Upper lobe of right lung (tissue), 1 donor: ENCODE data around the gene STX2. TPM values are rescaled to one million over a fixed set of nuclear protein-coding genes. Genes with fewer than 3 reads are reported as not detected.

Experiments
- ATAC-seq: fragments of 200-7000 bp; cut with Tn5 transposase; one replicate; pipeline ENCODE4 v1.9.1; 2020; ENCODE audit warnings: mild to moderate bottlenecking, moderate library complexity
- DNase-seq: peaks from one replicate; pipeline ENCODE4 v3.0.0-alpha.2; 2020
- H3K27ac ChIP-seq: fragments of 200-600 bp; one replicate; pipeline ENCODE4 v1.8.0; 2022
- H3K27me3 ChIP-seq: fragments of 200-600 bp; one replicate; pipeline ENCODE4 v1.8.0; 2022; ENCODE audit warnings: mild to moderate bottlenecking
- H3K36me3 ChIP-seq: fragments of 200-600 bp; one replicate; pipeline ENCODE4 v1.8.0; 2022
- H3K4me1 ChIP-seq: fragments of 200-600 bp; one replicate; pipeline ENCODE4 v1.8.0; 2022
- H3K4me3 ChIP-seq: fragments of 200-600 bp; one replicate; pipeline ENCODE4 v1.8.0; 2022; ENCODE audit warnings: mild to moderate bottlenecking
- H3K9me3 ChIP-seq: fragments of 200-600 bp; one replicate; pipeline ENCODE4 v1.8.0; 2022
- intact Hi-C: fragments of 100-400 bp; cut with DNase I; formaldehyde crosslinking; loops from one replicate; pipeline ENCODE4 v1.11.0; 2022
- total RNA-seq: library from RNA; stranded (reverse); fragmentation: NEBNext Ultra II Directional; extraction: Animal tissue kit (Norgen Biotek cat#: 25700); gene quantifications from one replicate; pipeline ENCODE4 v1.2.1, GENCODE V29; 2021
- TF ChIP-seq, protein P1 (sequence below): fragments of 200-600 bp; IDR thresholded peaks from one replicate; pipeline ENCODE4 v1.8.0; 2022; ENCODE audit warnings: antibody characterized with exemption
- donor health status: DM: no; HTN: yes; CAD: no; lungs with severe emphysema.

Gene STX2
- total RNA-seq, 1 donor from 2014 or later, result 23.6 TPM

DNA sequence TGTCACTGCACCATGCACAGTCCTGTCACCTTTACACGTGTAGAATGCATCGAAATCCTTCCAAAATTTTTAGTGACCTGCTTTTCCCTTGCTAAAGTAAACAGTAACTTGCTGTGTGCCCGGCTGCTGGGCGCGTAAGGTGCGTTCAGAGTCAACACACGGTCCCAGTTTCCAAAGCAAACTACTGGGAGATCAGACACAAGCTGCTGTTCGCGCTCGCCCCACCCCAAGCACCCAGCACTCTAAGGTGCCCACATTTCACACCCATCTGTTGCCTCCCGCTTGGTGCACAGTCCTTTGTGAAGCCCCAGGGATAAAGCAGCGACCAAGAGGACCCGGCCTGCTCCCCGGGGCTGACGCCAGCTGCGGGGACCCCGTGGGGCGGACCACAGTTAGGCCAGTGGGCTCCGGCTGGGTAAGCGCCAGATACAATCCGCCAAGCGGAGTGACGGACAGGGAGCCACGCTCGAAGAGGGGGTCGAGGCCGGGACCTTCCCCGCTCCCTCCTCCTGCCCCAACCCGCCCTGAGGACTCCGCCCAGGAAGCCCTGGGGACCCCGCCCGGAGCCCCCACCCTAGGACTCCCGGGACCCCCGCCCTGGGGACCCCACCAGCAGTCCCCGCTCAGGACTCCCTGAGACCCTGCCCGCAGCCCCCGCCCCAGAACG lies 633 bp downstream of the STX2 start:
- intact Hi-C loops, result no loop called here
- Histone ChIP-seq H3K27ac (peak overlapping the region; percentile 78), H3K4me1 (peaks cover 5% of the 10 kb centered on the region), H3K27me3 (no peaks in the 10 kb centered on the region), H3K9me3 (no peaks in the 10 kb centered on the region), H3K36me3 (no peaks in the 10 kb centered on the region), H3K4me3 (peak overlapping the region; percentile 79)
- TF ChIP-seq, protein P1, sequence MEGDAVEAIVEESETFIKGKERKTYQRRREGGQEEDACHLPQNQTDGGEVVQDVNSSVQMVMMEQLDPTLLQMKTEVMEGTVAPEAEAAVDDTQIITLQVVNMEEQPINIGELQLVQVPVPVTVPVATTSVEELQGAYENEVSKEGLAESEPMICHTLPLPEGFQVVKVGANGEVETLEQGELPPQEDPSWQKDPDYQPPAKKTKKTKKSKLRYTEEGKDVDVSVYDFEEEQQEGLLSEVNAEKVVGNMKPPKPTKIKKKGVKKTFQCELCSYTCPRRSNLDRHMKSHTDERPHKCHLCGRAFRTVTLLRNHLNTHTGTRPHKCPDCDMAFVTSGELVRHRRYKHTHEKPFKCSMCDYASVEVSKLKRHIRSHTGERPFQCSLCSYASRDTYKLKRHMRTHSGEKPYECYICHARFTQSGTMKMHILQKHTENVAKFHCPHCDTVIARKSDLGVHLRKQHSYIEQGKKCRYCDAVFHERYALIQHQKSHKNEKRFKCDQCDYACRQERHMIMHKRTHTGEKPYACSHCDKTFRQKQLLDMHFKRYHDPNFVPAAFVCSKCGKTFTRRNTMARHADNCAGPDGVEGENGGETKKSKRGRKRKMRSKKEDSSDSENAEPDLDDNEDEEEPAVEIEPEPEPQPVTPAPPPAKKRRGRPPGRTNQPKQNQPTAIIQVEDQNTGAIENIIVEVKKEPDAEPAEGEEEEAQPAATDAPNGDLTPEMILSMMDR, result no peak
- DNase-seq, result no peak
- ATAC-seq, result peak; percentile 61

DNA sequence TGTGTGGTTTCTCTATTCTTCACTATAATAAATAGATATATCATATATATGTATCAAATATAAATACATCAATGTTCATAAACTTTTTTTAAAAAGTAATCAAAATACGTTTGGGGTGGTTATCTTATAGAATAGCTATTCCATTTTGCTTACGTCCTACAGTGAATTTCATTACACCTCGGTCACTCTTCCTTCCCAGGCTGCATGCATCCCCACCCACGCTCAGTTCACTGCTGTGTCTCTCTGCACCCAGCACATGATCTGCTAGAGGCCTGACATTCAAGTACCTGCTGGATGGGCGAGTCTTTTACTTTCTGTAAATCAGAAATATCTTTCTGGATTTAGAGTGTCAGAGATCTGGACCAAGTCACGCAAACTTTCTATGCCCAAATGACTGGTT lies 3.6 kb downstream of the STX2 start:
- Histone ChIP-seq H3K27me3 (no peaks in the 10 kb centered on the region), H3K9me3 (no peaks in the 10 kb centered on the region), H3K36me3 (no peaks in the 10 kb centered on the region), H3K4me3 (no peak overlapping the region), H3K27ac (no peak overlapping the region), H3K4me1 (peaks cover 17% of the 10 kb centered on the region)
- no peak for ATAC-seq
- intact Hi-C loops, result no loop called here
- TF ChIP-seq, protein P1, result no peak
- DNase-seq, result peak; percentile 13

DNA sequence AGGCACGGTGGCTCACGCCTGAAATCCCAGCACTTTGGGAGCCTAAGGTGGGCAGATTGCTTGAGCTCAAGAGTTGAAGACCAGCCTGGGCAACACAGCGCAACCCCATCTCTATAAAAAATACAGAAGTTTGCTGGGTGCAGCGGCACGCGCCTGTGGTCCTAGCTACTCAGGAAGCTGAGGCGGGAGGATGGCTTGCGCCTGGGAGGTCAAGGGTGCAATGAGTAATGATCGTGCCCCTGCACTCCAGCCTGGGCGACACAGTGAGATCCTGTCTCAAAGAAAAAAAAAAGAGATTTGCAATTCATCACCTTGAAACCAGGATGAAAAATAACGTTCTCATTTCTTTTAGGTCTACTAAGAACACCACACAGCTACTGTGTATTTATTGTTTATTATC lies 4.0 kb downstream of the STX2 start:
- no peak for ATAC-seq
- TF ChIP-seq, protein P1, result no peak
- Histone ChIP-seq H3K4me1 (peaks cover 17% of the 10 kb centered on the region), H3K9me3 (no peaks in the 10 kb centered on the region), H3K27me3 (no peaks in the 10 kb centered on the region), H3K4me3 (no peak overlapping the region), H3K27ac (no peak overlapping the region), H3K36me3 (no peaks in the 10 kb centered on the region)
- intact Hi-C loops, result no loop called here
- DNase-seq, result peak; percentile 66

DNA sequence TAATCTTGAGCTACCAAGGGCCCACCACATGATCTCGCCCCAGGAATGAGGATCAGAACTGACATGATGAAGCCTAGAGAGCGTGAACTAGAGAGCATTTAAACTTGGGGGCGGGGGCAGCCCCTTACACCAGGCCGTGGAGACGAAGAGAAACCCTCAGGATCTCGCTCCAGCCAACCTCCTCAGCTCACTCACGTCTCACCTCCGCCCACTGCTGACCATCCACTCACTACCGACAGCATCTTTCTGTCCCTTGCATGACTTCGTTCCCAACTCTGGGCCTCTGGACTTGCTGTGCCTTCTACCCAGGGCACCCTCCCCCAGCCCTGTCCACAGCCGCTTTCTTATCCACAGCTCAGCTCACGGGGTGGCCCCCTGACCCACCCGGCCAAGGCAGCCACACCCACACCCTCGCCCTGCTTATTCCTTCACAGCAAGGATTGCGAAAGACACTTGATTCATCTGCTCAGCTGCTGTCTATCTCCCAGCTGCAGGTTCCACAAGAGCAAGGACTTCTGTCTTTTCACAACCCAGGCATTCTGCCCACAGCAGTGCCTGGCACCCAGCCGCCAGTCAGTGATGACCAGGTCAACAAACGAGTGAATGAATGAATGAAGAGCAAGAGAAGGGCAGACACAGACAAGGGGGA lies 6.4 kb downstream of the STX2 start:
- DNase-seq (no peak), ATAC-seq (peak; percentile 69)
- H3K27me3 ChIP-seq, result no peaks in the 10 kb centered on the region
- no peak overlapping the region for H3K4me3 ChIP-seq
- no peak overlapping the region for H3K27ac ChIP-seq
- intact Hi-C loops, result no loop called here
- H3K36me3 ChIP-seq, result no peaks in the 10 kb centered on the region
- TF ChIP-seq, protein P1, result no peak
- H3K9me3 ChIP-seq, result no peaks in the 10 kb centered on the region
- H3K4me1 ChIP-seq, result peaks cover 17% of the 10 kb centered on the region

DNA sequence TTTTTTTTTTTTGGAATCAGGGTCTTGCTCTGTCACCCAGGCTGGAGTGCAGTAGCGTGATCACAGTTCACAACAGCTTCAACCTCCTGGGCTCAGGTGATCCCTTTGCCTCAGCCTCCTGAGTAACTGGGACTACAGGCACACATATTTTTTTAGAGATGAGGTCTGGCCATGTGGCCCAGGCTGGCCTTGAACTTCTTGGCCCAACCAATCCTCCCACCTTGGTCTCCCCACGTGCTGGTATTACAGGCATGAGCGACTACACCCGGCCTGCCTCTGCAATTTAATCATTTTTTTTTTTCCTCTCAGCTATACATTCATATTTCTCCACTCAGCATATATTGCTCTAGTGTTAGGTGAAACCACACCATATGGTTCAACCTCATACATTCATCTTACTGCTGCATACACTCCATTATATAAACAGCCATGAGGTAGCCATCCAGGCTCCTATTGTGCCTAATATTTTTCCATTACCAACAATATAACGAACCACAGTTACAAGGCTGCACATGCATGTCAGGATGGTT lies 7.1 kb downstream of the STX2 start:
- DNase-seq, result no peak
- no peak for ATAC-seq
- no peaks in the 10 kb centered on the region for H3K9me3 ChIP-seq
- H3K4me1 ChIP-seq, result peaks cover 24% of the 10 kb centered on the region
- H3K4me3 ChIP-seq, result no peak overlapping the region
- H3K27ac ChIP-seq, result no peak overlapping the region
- intact Hi-C loops, result no loop called here
- no peaks in the 10 kb centered on the region for H3K27me3 ChIP-seq
- TF ChIP-seq, protein P1, result no peak
- H3K36me3 ChIP-seq, result no peaks in the 10 kb centered on the region
